BLaER1 treated with 17β-estradiol and CSF1 and Interleukin-3, amounts not matched to agents 10 nM and 100 nM (cell line): ENCODE data around the gene SAMD4B.

Source experiments
- H3K27ac ChIP-seq, 11 experiments: shearing (Covaris generic); formaldehyde crosslinking; 2 replicates each; pipeline ENCODE4 v1.8.1; 2022
- H3K27me3 ChIP-seq, 11 experiments: shearing (Covaris generic); formaldehyde crosslinking; 2 replicates each; pipeline ENCODE4 v1.8.1; 2022
- H3K36me3 ChIP-seq, 11 experiments: shearing (Covaris generic); formaldehyde crosslinking; 2 replicates each; pipeline ENCODE4 v1.8.1; 2022
- H3K4me1 ChIP-seq, 10 experiments: shearing (Covaris generic); formaldehyde crosslinking; 2 replicates each; pipeline ENCODE4 v1.8.1; 2022
- H3K4me2 ChIP-seq, 11 experiments: shearing (Covaris generic); formaldehyde crosslinking; 2 replicates each; pipeline ENCODE4 v1.8.1; 2022
- H3K4me3 ChIP-seq, 10 experiments: shearing (Covaris generic); formaldehyde crosslinking; 2 replicates each; pipeline ENCODE4 v1.8.1; 2022
- H3K9ac ChIP-seq, 11 experiments: shearing (Covaris generic); formaldehyde crosslinking; 2 replicates each; pipeline ENCODE4 v1.8.1; 2022
- H3K9me3 ChIP-seq, 11 experiments: shearing (Covaris generic); formaldehyde crosslinking; replicated peaks in 1 of 11; 2 replicates each; pipeline ENCODE4 v1.8.1; 2022
- H4K20me1 ChIP-seq, 11 experiments: shearing (Covaris generic); formaldehyde crosslinking; 2 replicates each; pipeline ENCODE4 v1.8.1; 2022
- Cebpa-rat ChIP-seq, 11 experiments: shearing (Covaris generic); IDR thresholded peaks; 2 replicates each; pipeline ENCODE4 v1.8.1; 2022

SAMD4B gene

GRCh38 chr19:39384839-39385568, 42.8 kb downstream of the SAMD4B start:
- no peaks in the 10 kb centered on the region for H3K9me3 ChIP-seq
- TF ChIP-seq Cebpa-rat (IDR thresholded peaks at IDR 0.05), result no peak
- peak overlapping the region in 6 of 11 experiments; percentile 11 to 49 (median 32); a peak in 6 of 22 replicates for H3K9ac ChIP-seq
- peaks cover 0 to 62% (median 16%) of the 10 kb centered on the region in 11 experiments; a peak in 14 of 22 replicates for H4K20me1 ChIP-seq
- H3K4me2 ChIP-seq, result no peak overlapping the region; a peak in 2 of 22 replicates
- H3K27me3 ChIP-seq, result no peaks in the 10 kb centered on the region
- peaks cover 7 to 40% (median 15%) of the 10 kb centered on the region in 10 experiments for H3K4me1 ChIP-seq
- no peak overlapping the region for H3K4me3 ChIP-seq
- peak overlapping the region in 3 of 11 experiments; percentile 9 to 47 (median 12); a peak in 4 of 22 replicates for H3K27ac ChIP-seq
- peaks cover 95 to 99% (median 97%) of the 10 kb centered on the region in 11 experiments for H3K36me3 ChIP-seq

GRCh38 chr19:39385629-39386411, 43.6 kb downstream of the SAMD4B start:
- Histone ChIP-seq H3K27me3 (no peaks in the 10 kb centered on the region), H3K4me2 (no peak overlapping the region; a peak in 1 of 22 replicates), H3K9me3 (no peaks in the 10 kb centered on the region), H3K9ac (peak overlapping the region in 7 of 11 experiments; percentile 5 to 57 (median 28); a peak in 3 of 22 replicates), H3K27ac (peak overlapping the region in 2 of 11 experiments; percentile 9 to 47; a peak in 3 of 22 replicates), H3K36me3 (peaks cover 87 to 91% (median 89%) of the 10 kb centered on the region in 11 experiments), H4K20me1 (peaks cover 0 to 57% (median 16%) of the 10 kb centered on the region in 11 experiments; a peak in 14 of 22 replicates), H3K4me3 (no peak overlapping the region), H3K4me1 (peaks cover 12 to 45% (median 20%) of the 10 kb centered on the region in 10 experiments)
- no peak for TF ChIP-seq Cebpa-rat (IDR thresholded peaks at IDR 0.05)

- no peak overlapping the region for H3K27ac ChIP-seq
- H3K4me2 ChIP-seq, result no peak overlapping the region; a peak in 1 of 22 replicates
- H3K4me1 ChIP-seq, result peaks cover 12 to 45% (median 20%) of the 10 kb centered on the region in 10 experiments
- H3K4me3 ChIP-seq, result no peak overlapping the region
- H4K20me1 ChIP-seq, result peaks cover 0 to 55% (median 16%) of the 10 kb centered on the region in 11 experiments; a peak in 14 of 22 replicates
- H3K27me3 ChIP-seq, result no peaks in the 10 kb centered on the region
- peaks cover 79 to 84% (median 82%) of the 10 kb centered on the region in 11 experiments for H3K36me3 ChIP-seq
- H3K9me3 ChIP-seq, result no peaks in the 10 kb centered on the region
- no peak for TF ChIP-seq Cebpa-rat (IDR thresholded peaks at IDR 0.05)
- H3K9ac ChIP-seq, result peak overlapping the region in 7 of 11 experiments; percentile 5 to 57 (median 27); a peak in 3 of 22 replicates
Observed at GRCh38 chr19:39386557-39386956, 44.3 kb downstream of the SAMD4B start.

GRCh38 chr19:39388657-39389056, 46.4 kb downstream of the SAMD4B start:
- Histone ChIP-seq H3K27me3 (no peaks in the 10 kb centered on the region), H4K20me1 (peaks cover 0 to 34% (median 13%) of the 10 kb centered on the region in 11 experiments; a peak in 13 of 22 replicates), H3K9me3 (no peaks in the 10 kb centered on the region), H3K4me2 (no peak overlapping the region), H3K36me3 (peaks cover 63 to 75% (median 68%) of the 10 kb centered on the region in 11 experiments), H3K9ac (peak overlapping the region in 2 of 11 experiments; percentile 93 to 99; a peak in 2 of 22 replicates), H3K4me1 (peaks cover 24 to 64% (median 33%) of the 10 kb centered on the region in 10 experiments), H3K27ac (no peak overlapping the region), H3K4me3 (no peak overlapping the region)
- TF ChIP-seq Cebpa-rat (IDR thresholded peaks at IDR 0.05), result no peak

- H3K4me3 ChIP-seq, result peak overlapping the region; percentile 82 to 97 (median 88)
- H4K20me1 ChIP-seq, result peaks cover 0 to 34% (median 12%) of the 10 kb centered on the region in 11 experiments; a peak in 12 of 22 replicates
- no peak for TF ChIP-seq Cebpa-rat (IDR thresholded peaks at IDR 0.05)
- peak overlapping the region; percentile 92 to 99 (median 95) for H3K9ac ChIP-seq
- peak overlapping the region; percentile 76 to 95 (median 92) for H3K4me2 ChIP-seq
- H3K36me3 ChIP-seq, result peaks cover 60 to 76% (median 67%) of the 10 kb centered on the region in 11 experiments
- H3K4me1 ChIP-seq, result peaks cover 24 to 67% (median 34%) of the 10 kb centered on the region in 10 experiments
- H3K9me3 ChIP-seq, result no peaks in the 10 kb centered on the region
- peak overlapping the region; percentile 88 to 98 (median 96); a peak in 19 of 22 replicates for H3K27ac ChIP-seq
- H3K27me3 ChIP-seq, result no peaks in the 10 kb centered on the region
Observed at GRCh38 chr19:39389631-39390414, 47.6 kb downstream of the SAMD4B start.

GRCh38 chr19:39390451-39390750, 48.2 kb downstream of the SAMD4B start:
- H3K9ac ChIP-seq, result peak overlapping the region; percentile 92 to 99 (median 95)
- H3K4me2 ChIP-seq, result peak overlapping the region; percentile 76 to 95 (median 92)
- peaks cover 24 to 67% (median 31%) of the 10 kb centered on the region in 10 experiments for H3K4me1 ChIP-seq
- H3K27ac ChIP-seq, result peak overlapping the region; percentile 88 to 98 (median 96)
- TF ChIP-seq Cebpa-rat (IDR thresholded peaks at IDR 0.05), result no peak
- no peaks in the 10 kb centered on the region for H3K9me3 ChIP-seq
- H3K36me3 ChIP-seq, result peaks cover 60 to 76% (median 67%) of the 10 kb centered on the region in 11 experiments
- peak overlapping the region; percentile 82 to 97 (median 88) for H3K4me3 ChIP-seq
- H4K20me1 ChIP-seq, result peaks cover 0 to 29% (median 9%) of the 10 kb centered on the region in 11 experiments; a peak in 12 of 22 replicates
- no peaks in the 10 kb centered on the region for H3K27me3 ChIP-seq

GRCh38 chr19:39390751-39391437, 48.7 kb downstream of the SAMD4B start, which contains the start of the genes MED29 and PAF1:
Gene MED29 (plus strand): TSS chr19:39391378. CDS start chr19:39391423, 45 bp downstream.
Gene PAF1 (minus strand): TSS chr19:39391106. CDS start chr19:39390864, 242 bp downstream.
- H3K27ac ChIP-seq, result peak within 1 kb of the TSS; percentile 88 to 98 (median 96)
- TF ChIP-seq Cebpa-rat (IDR thresholded peaks at IDR 0.05), result 0 out of 22 replicates have a peak, but pooled peaks of 1 of the 11 experiments have one; percentile 20
- peaks cover 56 to 76% (median 67%) of the 10 kb centered on the region in 11 experiments for H3K36me3 ChIP-seq

More at GRCh38 chr19:39390751-39391437, 48.7 kb downstream of the SAMD4B start, which contains the start of the genes MED29 and PAF1:
- Histone ChIP-seq H3K9me3 (no peaks in the 10 kb centered on the region), H4K20me1 (peaks cover 0 to 26% (median 5%) of the 10 kb centered on the region in 11 experiments; a peak in 12 of 22 replicates), H3K4me1 (peaks cover 24 to 67% (median 31%) of the 10 kb centered on the region in 10 experiments), H3K4me2 (peak within 1 kb of the TSS; percentile 91 to 97 (median 93)), H3K4me3 (peak within 1 kb of the TSS; percentile 82 to 97 (median 88)), H3K9ac (peak within 1 kb of the TSS; percentile 92 to 99 (median 95)), H3K27me3 (no peaks in the 10 kb centered on the region)
